Testis (tissue), 2 donors: ENCODE data around the gene ZIC2.

Experiments used
- CTCF ChIP-seq, 3 experiments: fragments of 450-650 bp in 2 of 3; fragments of 200-600 bp in 1 of 3; sonication (generic) in 1 of 3; IDR thresholded peaks; one replicate each; pipeline ENCODE4 v1.5.1; 2016 to 2019; ENCODE audit warnings: antibody characterized with exemption in 3 of 3, mild to moderate bottlenecking in 2 of 3, moderate library complexity in 1 of 3
- POLR2A ChIP-seq: fragments of 450-650 bp; IDR thresholded peaks from one replicate; pipeline ENCODE4 v1.6.1; 2017; ENCODE audit warnings: antibody characterized with exemption, mild to moderate bottlenecking, moderate library complexity

- TF ChIP-seq CTCF (IDR thresholded peaks at IDR 0.05) (no peak), POLR2A (no peak)
Observed at GRCh38 chr13:99969919-99970650, 11.5 kb upstream of the ZIC2 start.
